Activated CD4-positive, alpha-beta T cell treated with anti-CD3 and anti-CD28 coated beads for 1 hour (primary cell): ENCODE data around the gene SLC37A1.

Source experiments
- DNase-seq: peaks from one replicate; pipeline ENCODE4 v3.0.0-alpha.2; 2020

The SLC37A1 gene

GRCh38 chr21:42509244-42509643 is 4.4 kb upstream of the SLC37A1 start:
- no peak for DNase-seq

DNA sequence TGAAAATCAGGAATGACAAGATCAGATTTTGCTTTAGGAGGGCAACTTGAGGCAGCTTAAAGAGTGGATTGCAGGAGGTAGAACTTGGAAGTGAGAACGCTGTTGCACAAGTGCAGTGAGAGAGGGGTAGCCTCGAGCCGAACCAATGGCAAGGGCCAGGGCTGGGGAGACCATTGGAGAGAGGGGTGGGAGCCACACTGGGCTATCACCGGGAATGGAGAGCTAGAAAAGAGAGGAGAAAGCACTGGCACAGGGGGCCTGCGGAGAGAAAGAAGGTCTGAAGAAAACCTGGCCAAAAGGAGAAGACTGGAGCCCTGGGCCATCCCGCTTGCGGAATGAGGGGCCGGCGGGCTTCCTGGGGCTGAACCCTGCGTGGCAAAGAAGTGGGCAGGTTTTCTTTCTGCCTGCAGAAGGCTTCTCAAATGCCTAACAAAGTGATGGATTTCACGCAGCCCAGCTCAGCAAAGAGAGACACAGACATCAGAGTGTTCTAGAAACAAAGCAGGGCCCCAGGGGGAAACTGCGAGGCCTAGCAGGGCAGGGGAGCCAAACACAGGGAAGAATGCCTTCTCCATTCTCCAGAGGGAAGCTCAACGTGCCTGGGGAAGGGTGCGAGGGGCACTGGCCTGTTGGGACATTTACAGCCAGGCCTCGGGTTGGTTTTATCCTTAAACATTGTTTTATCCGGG is 1.2 kb upstream of the SLC37A1 start:
- DNase-seq = no peak

DNA sequence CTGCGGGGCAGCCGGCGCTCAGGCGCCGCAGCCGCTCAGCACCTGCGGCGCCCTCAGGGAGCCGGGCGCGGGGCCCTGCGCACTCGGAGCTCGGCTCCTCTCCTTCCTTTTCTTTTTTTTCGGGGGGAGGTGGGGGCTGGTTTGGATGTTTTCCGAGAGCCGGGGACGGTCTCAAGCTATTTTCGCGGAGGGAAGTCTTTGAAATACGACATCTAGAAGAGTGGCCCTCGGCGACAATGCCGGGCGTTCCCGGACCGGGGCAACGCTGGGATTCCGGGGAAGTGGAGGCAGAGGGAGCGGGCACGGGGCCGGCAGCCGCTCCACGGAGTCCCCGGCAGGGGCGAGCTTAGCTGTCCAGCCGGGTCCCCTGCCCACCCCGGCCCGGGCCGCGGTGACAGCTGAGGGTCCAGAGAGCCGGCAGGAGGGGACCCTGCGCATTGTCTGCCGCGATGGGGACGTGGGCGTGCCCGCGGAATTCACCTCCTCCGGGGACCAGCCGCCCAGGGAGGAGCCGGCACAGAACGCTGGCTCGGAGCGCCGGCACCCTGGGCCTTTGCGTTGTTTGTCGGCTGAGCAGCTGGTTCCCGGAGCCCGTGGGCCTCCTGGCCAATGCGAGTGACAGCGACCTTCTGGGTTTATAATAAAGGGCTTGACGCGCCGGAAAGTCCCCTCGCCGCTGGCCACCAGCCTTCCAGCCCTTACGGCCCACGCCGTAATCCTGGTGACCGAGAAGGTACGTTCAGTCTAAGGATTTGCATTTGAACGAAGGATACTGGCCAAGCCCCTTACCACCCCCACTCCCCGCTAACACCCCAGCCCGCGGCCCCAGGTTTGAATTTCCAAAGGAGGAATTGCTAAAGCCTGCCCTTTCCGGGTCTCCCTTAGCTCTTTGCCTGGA is 582 bp downstream of the SLC37A1 start:
- peak; percentile 57 for DNase-seq

DNA sequence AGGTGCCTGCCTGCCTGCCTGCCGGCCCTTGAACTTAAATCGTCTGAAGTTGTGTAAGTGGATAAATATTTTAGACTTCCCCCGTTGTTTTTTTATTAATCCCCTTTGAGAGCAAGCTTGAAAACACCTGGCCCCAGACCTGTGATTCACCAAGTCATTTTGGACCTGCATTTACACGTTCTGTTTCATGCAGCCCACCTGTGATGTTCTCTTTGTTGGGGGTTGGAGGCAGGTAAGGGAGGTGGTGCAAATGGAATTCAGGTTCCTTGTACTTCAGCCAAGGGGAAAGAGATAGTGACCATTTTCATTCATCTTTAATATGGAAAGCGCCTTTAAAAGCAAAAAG is 1.2 kb downstream of the SLC37A1 start:
- DNase-seq = no peak

- no peak for DNase-seq
Measured at GRCh38 chr21:42515708-42516502, 2.3 kb downstream of the SLC37A1 start.

DNA sequence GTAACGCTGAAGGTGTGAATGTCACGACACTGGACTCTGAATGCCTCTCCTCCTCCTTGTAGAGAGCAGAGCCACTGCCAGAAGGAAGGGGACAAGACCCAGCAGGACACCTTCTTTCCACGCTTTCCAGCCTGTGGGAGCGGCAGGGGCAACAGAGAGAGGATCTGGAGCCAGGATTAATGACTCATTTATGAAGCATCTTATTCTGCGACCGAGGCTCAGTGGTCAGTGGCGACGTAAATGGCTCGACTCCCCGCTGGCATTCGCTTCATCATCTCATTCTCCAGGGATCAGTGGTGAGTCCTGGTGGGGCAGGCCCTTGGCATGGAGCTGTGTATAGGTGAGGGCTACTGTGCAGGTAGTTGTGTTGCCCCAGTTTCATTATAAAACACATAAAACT is 4.6 kb downstream of the SLC37A1 start:
- no peak for DNase-seq

GRCh38 chr21:42518626-42519025 is 5.0 kb downstream of the SLC37A1 start:
- DNase-seq = no peak

- no peak for DNase-seq
Measured at GRCh38 chr21:42520628-42521253, 7.1 kb downstream of the SLC37A1 start.

- DNase-seq = no peak
Measured at GRCh38 chr21:42521384-42521783, 7.7 kb downstream of the SLC37A1 start.

- DNase-seq = no peak
Measured at GRCh38 chr21:42521805-42522204, 8.2 kb downstream of the SLC37A1 start.

GRCh38 chr21:42522271-42522670 is 8.6 kb downstream of the SLC37A1 start:
- no peak for DNase-seq

DNA sequence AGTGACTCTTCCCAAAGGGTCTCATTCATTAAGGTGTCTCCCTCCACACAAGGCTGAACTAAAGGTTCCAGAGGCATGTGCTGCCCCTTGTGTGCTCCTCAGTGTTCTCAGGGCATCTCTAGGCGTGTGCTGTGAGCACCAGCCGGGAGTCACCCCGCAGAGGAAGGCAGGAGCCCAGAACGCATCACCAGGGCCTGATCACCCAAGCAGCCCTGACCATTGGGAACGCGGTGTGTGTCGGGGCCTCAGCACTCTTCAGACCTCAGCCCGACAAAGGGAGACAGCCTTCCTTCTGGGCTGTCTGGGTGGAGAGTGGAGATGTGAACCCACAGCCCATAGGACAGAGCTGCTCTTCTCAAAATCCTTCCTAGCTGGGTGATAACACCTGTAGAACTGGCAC is 9.1 kb downstream of the SLC37A1 start:
- DNase-seq = no peak

GRCh38 chr21:42523211-42523610 is 9.6 kb downstream of the SLC37A1 start:
- DNase-seq = no peak

DNA sequence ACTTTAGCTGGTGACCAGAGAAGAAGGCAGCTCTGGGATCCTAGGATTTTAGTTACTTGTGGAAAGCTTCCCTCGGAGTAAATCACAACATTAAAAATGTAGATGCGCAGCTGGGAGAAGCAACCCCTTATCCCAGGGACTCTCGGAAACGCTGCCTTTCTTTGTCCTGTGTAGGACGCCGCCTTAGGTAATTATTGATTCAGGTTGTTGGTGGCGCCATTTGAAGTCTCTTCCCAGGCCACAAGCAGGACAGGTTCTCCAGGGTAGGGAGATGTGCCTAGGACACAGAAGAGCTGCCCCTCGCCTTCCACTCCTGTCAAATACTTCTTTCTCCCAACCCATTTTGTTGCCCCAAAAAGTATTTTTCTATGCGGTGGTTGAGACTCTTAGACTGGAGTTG is 10.3 kb downstream of the SLC37A1 start:
- no peak for DNase-seq

GRCh38 chr21:42524341-42525028 is 10.8 kb downstream of the SLC37A1 start:
- no peak for DNase-seq

- no peak for DNase-seq
Measured at GRCh38 chr21:42525029-42525581, 11.5 kb downstream of the SLC37A1 start.

DNA sequence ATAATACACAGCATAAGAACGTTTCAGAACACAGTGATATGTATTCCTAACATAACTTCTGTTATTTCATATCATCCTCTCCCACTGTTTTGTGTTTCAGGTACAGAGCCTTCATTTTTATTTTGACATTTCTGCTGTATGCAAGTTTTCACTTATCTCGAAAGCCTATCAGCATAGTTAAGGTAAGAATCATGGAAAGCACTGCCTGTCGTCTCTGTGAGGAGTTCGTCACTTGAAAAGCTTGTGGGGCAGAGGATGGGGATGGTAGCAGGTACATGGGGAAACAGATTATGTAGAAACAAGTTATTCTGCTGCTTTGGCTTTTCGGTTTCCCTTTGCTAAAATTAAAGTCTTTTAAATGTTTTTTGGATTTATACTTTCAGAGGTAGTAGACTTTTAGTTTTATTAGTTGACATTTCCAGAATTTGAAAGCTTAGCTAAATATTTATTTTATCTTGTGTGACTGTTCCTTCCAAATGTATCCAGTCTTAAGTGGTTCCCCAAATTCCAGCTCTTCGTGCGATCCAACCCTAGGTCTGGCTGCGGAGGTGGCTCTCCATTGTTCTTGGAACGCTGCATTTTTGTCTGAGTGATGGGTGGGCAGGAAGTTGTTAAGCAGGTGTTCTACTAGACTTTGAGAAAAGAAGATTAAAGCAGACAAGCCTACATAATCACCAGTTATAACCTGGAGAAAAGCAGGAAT is 12.2 kb downstream of the SLC37A1 start:
- no peak for DNase-seq

GRCh38 chr21:42526379-42526727 is 12.7 kb downstream of the SLC37A1 start:
- no peak for DNase-seq

GRCh38 chr21:42527127-42527488 is 13.5 kb downstream of the SLC37A1 start:
- no peak for DNase-seq

- DNase-seq = peak; percentile 20
Measured at GRCh38 chr21:42527489-42528158, 14.0 kb downstream of the SLC37A1 start.

DNA sequence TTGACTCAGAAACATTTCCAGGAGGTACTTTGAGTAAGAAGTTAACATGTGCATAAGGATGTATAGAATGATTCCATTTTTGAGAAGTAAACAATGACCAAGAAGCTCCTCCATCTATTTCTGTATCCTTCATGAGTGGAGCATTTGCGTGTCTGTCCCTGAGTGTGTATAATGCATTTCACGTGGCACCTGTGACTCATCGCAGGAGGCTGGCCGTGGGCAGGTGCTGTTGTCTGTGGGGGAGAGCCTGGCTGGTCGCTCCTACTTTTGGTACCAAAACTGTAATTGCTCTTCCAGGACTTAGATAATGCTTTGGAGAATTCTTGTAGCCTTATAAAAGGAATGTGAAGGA is 16.5 kb downstream of the SLC37A1 start:
- no peak for DNase-seq
